Activated T-cell treated with anti-CD3 and anti-CD28 coated beads, Interleukin-2, amount 50 U/mL, for 1 hour (primary cell): ENCODE data around the gene EVC.
"Not testable (repeated sequence)": the region's sequence is repeated elsewhere in the genome, so short reads cannot be mapped to it uniquely, and the experiment has no call there.

Experiments used
- DNase-seq: peaks from one replicate; pipeline ENCODE4 v3.0.0-alpha.2; 2020

The EVC gene

GRCh38 chr4:5821665-5822358 lies 110.8 kb downstream of the EVC start:
- DNase-seq = no peak

GRCh38 chr4:5822619-5823018 lies 111.6 kb downstream of the EVC start:
- DNase-seq = no peak

GRCh38 chr4:5823542-5824211 lies 112.7 kb downstream of the EVC start:
- DNase-seq = no peak

GRCh38 chr4:5824227-5824626 lies 113.2 kb downstream of the EVC start:
- DNase-seq = no peak

GRCh38 chr4:5824635-5825034 lies 113.6 kb downstream of the EVC start:
- no peak for DNase-seq

GRCh38 chr4:5825321-5826041 lies 114.5 kb downstream of the EVC start:
- no peak for DNase-seq

- no peak for DNase-seq
Measured at GRCh38 chr4:5826437-5827107, 115.6 kb downstream of the EVC start.

- no peak for DNase-seq
Measured at GRCh38 chr4:5827108-5828004, 116.4 kb downstream of the EVC start.

GRCh38 chr4:5828005-5828391 lies 117.0 kb downstream of the EVC start:
- no peak for DNase-seq

- DNase-seq = no peak
Measured at GRCh38 chr4:5836943-5837342, 125.9 kb downstream of the EVC start.

GRCh38 chr4:5837483-5837882 lies 126.5 kb downstream of the EVC start:
- not testable (repeated sequence) for DNase-seq

- DNase-seq = no peak
Measured at GRCh38 chr4:5839332-5839731, 128.3 kb downstream of the EVC start.

- no peak for DNase-seq
Measured at GRCh38 chr4:5839751-5840674, 129.0 kb downstream of the EVC start.

GRCh38 chr4:5842456-5842855 lies 131.5 kb downstream of the EVC start:
- DNase-seq = no peak

GRCh38 chr4:5843573-5844530 lies 132.9 kb downstream of the EVC start:
- DNase-seq = no peak

GRCh38 chr4:5845035-5845905 lies 134.3 kb downstream of the EVC start:
- no peak for DNase-seq

- no peak for DNase-seq
Measured at GRCh38 chr4:5851637-5852301, 140.8 kb downstream of the EVC start.

GRCh38 chr4:5852523-5853202 lies 141.7 kb downstream of the EVC start:
- DNase-seq = no peak
